Right atrium auricular region (tissue), 2 donors: ENCODE results near the gene MRPS14. TPM values are rescaled to one million over a fixed set of nuclear protein-coding genes. Genes with fewer than 3 reads are reported as not detected.
A peak's percentile ranks its signal among the peaks of the same experiment; 100 is the strongest.

Experiments
- DNase-seq: peaks from one replicate; pipeline ENCODE4 v3.0.0-alpha.2; 2019; ENCODE audit warnings: low spot score
- H3K27ac ChIP-seq, 2 donors: fragments of 200-600 bp; sonication (generic); 1 replicate in 1 of 2; 2 replicates in 1 of 2; pipeline ENCODE4 v1.5.1; 2016 to 2019
- H3K27me3 ChIP-seq, 2 donors: fragments of 200-600 bp; sonication (generic); one replicate each; pipeline versions ENCODE4 v1.5.1 to v1.6.0; 2017 to 2019
- H3K36me3 ChIP-seq: fragments of 200-600 bp; sonication (generic); one replicate; pipeline ENCODE4 v1.5.1; 2016
- H3K4me1 ChIP-seq, 2 donors: fragments of 200-600 bp; sonication (generic); one replicate each; pipeline versions ENCODE4 v1.5.1 to v1.6.0; 2017 to 2019
- H3K4me3 ChIP-seq, 2 donors: fragments of 200-600 bp; sonication (generic); 1 replicate in 1 of 2; 2 replicates in 1 of 2; pipeline ENCODE4 v1.5.1; 2017 to 2019; ENCODE audit warnings: mild to moderate bottlenecking in 1 of 2, moderate library complexity in 1 of 2
- H3K9me3 ChIP-seq, 2 donors: fragments of 200-600 bp; sonication (generic); one replicate each; pipeline ENCODE4 v1.5.1; 2019
- total RNA-seq, 2 donors: library from RNA; depleted of rRNA; stranded (reverse); fragments of >200 nt; gene quantifications; one replicate each; pipeline ENCODE4 v1.1.0, GENCODE V29; 2016
- TF ChIP-seq, protein P1 (sequence below), 2 donors: fragments of 200-600 bp; sonication (generic); IDR thresholded peaks; one replicate each; pipeline ENCODE4 v1.5.1; 2019; ENCODE audit warnings: antibody characterized with exemption in 2 of 2

The MRPS14 gene
- total RNA-seq, 2 donors from 2014 or later = 14.8 to 16.7 TPM

DNA sequence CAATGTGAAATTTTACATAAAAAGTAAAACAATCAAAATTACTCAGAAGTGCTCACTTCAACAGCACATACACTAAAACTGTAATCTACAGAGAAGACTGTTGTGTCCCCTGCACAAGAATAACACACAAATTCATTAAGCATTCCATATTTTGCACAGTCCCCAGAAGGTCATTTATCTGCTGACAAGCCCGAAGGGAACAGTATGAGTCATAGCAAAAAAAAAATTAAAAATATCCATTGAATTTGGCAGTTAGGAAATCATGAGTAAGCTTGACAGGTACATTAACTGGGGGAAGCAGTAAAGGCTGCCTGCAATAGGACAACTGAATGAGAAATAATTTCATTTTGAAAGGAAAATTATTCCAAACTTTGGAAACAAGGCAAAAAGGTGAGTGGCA lies 26.7 kb downstream of the MRPS14 start:
- H3K4me1 ChIP-seq = peaks cover 0 to 11% of the 10 kb centered on the region in 2 donors
- no peaks in the 10 kb centered on the region for H3K9me3 ChIP-seq
- no peak overlapping the region for H3K27ac ChIP-seq
- no peaks in the 10 kb centered on the region for H3K27me3 ChIP-seq
- TF ChIP-seq, protein P1, sequence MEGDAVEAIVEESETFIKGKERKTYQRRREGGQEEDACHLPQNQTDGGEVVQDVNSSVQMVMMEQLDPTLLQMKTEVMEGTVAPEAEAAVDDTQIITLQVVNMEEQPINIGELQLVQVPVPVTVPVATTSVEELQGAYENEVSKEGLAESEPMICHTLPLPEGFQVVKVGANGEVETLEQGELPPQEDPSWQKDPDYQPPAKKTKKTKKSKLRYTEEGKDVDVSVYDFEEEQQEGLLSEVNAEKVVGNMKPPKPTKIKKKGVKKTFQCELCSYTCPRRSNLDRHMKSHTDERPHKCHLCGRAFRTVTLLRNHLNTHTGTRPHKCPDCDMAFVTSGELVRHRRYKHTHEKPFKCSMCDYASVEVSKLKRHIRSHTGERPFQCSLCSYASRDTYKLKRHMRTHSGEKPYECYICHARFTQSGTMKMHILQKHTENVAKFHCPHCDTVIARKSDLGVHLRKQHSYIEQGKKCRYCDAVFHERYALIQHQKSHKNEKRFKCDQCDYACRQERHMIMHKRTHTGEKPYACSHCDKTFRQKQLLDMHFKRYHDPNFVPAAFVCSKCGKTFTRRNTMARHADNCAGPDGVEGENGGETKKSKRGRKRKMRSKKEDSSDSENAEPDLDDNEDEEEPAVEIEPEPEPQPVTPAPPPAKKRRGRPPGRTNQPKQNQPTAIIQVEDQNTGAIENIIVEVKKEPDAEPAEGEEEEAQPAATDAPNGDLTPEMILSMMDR (IDR thresholded peaks at IDR 0.05) = no peak
- no peak overlapping the region for H3K4me3 ChIP-seq
- no peaks in the 10 kb centered on the region for H3K36me3 ChIP-seq
- DNase-seq = no peak

DNA sequence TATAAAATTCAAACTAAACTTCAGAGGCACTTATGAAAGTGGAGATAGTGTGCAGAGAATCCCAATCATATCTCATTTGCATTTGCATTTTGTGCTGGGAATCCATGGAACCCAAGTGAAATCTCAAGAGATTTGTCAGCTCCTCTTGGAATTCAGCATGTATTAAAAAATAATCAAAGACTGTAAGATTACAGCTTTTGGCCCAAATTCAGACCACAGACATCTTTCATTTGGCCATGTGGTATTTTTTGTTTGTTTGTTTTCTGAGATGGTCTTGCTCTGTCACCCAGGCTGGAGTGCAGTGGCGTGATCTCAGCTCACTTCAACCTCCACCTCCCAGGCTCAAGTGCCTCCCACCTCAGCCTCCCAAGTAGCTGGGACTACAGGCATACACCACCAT lies 27.3 kb downstream of the MRPS14 start:
- no peak overlapping the region for H3K27ac ChIP-seq
- TF ChIP-seq, protein P1 (IDR thresholded peaks at IDR 0.05) = no peak
- H3K4me3 ChIP-seq = no peak overlapping the region
- peaks cover 0 to 10% of the 10 kb centered on the region in 2 donors for H3K4me1 ChIP-seq
- H3K36me3 ChIP-seq = no peaks in the 10 kb centered on the region
- DNase-seq = no peak
- no peaks in the 10 kb centered on the region for H3K9me3 ChIP-seq
- no peaks in the 10 kb centered on the region for H3K27me3 ChIP-seq

DNA sequence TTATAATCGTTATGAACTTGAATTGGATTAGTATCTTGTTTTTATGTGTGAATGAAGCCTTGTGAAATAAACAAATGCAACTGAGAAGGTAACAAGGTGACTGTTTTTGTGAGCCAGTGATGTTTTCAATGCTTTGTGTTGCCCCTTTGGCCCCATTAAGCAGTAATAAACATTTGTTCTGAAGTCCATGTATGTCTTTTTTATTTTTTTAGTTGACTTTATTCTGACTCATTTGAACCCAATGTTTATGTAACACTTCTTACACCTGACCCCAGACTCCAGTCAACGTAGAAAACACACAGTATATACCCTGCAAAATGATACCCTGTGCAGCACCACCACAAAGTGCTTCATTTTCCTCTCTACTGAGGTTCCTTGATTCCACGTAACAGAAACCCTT lies 28.1 kb downstream of the MRPS14 start:
- Histone ChIP-seq H3K27me3 (no peaks in the 10 kb centered on the region), H3K4me3 (no peak overlapping the region), H3K27ac (no peak overlapping the region), H3K9me3 (no peaks in the 10 kb centered on the region), H3K4me1 (peaks cover 0 to 7% of the 10 kb centered on the region in 2 donors), H3K36me3 (peaks cover under 1% of the 10 kb centered on the region)
- DNase-seq = no peak
- TF ChIP-seq, protein P1 (IDR thresholded peaks at IDR 0.05) = no peak

DNA sequence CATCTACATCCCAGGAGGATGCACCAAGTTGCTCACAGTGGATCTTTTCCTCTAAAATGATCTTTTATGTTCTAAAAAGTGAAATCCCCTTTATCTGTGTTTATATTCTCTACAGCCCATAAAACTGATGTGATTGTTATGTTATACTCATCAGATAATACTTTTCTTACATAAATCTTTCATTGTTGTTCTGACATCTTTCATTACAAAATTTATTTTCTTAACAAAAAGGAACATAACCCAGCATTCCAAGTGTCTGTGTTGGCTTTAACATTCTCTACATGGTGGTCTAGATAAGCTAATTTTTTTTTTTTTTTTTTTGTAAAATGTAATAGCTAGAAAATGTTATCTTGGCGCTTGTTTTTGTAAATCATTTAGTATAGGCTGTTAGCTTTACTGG lies 31.8 kb downstream of the MRPS14 start:
- Histone ChIP-seq H3K27me3 (no peaks in the 10 kb centered on the region), H3K9me3 (no peaks in the 10 kb centered on the region), H3K27ac (no peak overlapping the region), H3K4me1 (peaks cover 0 to 14% of the 10 kb centered on the region in 2 donors), H3K36me3 (peaks cover 6% of the 10 kb centered on the region), H3K4me3 (no peak overlapping the region)
- TF ChIP-seq, protein P1 (IDR thresholded peaks at IDR 0.05) = no peak
- DNase-seq = no peak

DNA sequence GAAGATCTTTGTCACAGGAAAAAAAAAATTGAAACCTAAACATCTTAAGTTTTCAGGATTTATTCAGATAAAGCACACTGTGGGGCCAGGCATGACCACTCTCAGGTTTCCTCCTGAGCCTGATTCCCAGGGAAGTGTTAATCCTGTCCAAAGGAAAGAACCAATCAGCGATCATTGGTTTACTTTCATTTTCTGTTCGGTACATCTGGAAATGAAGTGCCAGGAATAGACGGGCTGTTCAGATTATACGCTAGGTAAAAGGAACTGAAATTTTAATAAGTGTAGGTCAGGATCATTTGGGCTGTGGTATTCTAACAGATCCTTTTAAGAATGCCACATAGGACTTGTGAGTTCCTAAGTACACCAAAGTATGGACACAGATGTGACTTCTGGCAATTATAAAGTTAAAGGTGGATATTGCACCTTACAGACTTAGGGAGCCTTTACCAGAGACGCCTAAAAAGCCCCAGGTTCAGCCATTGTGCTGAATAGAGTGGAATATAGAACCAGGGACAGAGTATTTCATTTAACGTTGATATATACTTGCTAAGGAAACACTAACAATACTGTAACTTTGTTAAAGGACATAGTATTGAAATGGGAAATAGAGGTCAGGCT lies 32.7 kb downstream of the MRPS14 start:
- Histone ChIP-seq H3K36me3 (peaks cover 6% of the 10 kb centered on the region), H3K27ac (peak overlapping the region; percentile 59 to 74), H3K4me3 (peak overlapping the region; percentile 20 to 50), H3K9me3 (no peaks in the 10 kb centered on the region), H3K27me3 (no peaks in the 10 kb centered on the region), H3K4me1 (peaks cover 0 to 14% of the 10 kb centered on the region in 2 donors)
- TF ChIP-seq, protein P1 (IDR thresholded peaks at IDR 0.05) = no peak
- DNase-seq = no peak
